Stimulated activated CD4-positive, alpha-beta T cell treated with anti-CD3 and anti-CD28 coated beads, TNF-alpha, amount 100 ng/mL, for 1 hour (primary cell): ENCODE data around the gene CD101.

Experiments
- DNase-seq, 3 donors: peaks; one replicate each; pipeline ENCODE4 v3.0.0-alpha.2; 2020; ENCODE audit warnings: low read depth in 3 of 3, low spot score in 1 of 3

Gene CD101

DNA sequence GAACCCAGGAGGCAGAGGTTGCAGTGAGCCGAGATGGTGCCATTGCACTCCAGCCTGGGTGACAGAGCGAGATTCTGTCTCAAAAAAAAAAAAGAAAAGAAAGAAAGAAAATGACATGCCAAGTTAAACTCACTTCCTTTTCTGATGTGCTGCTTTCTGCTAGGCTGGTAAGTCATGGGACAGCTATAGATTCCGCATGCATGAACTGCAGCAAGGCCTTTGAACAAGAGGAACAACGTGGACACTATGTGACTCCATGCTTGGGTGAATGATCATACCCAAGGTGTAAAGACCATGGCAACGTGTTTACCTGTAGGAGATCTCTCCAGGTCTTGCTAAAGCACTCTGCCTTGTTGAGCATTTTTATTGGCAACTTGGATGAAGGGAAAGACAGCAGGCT, 48.3 kb downstream of the CD101 start:
- DNase-seq: no peak

DNA sequence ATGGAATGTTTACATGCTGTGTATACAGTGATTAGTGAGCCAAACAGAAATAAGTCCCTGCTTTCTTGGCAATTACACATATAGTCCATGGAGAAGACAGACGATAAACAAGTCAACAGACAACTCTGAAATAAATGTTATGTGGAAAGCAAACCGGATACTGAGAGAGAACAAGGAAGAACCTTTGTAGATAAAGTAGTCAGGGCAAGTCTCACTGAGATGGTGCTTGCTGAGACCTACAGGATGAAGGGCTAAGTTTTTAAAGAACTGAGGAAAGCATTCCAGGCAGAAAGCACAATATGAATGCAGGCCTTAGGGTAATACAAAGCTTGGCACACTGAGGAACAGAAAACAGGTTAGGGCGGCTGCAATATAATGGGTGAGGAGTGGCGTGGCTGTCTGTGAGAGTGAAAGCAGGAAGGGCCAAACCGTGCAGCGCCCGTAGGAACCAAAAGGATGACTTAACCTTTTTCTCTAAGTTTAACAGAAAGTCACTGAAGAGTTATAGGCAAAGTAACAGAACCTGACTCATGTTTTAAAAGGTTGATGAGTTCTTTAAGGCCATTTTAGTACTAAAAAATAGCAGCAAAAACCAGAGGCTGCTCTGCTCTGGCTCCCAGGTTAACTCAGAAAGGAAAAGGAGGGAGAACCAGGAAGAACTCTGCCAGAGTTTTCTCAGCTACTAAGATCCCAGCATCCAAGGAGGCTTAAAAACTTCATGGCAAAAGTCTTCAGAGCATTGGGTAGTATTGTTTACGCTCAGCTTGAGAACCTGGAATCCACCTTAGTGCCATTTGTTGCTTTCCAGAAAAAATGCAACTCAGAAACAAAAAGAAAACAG, 49.9 kb downstream of the CD101 start:
- no peak for DNase-seq

DNA sequence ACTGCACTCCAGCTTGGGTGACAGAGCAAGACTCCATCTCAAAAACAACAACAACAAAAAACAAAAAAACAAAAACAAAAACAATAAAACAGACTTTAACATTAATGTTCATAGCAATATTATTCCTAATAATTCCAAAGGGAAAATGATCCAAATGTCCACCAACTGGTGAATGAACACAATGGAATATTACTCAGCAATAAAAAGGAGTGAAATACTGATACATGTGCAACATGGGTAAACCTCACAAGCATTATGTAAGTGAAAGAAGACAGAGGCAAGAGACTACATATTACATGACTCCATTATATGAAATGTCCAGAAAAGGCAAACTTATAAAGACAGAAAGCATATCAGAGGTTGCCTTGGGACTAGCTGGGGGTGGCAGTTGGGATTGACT, 52.5 kb downstream of the CD101 start:
- DNase-seq: no peak

DNA sequence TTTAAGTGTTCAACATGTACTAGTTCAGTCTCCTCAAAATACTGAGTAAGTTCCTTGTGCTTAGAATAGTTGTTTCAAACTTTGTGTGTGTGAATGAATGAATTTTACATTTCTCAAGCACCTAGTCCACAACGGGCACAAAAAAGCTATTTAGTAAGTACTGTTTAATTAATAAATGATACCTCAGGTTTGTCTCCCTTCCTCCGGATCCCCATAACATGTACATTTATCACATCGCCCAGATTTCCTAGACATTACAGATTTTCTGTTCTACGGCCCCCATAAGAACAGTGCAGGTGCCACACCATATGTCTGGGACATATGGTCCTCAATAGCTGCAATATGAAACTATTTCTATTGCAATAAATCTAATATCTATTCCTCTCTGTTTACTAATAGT, 57.2 kb downstream of the CD101 start:
- DNase-seq: no peak

DNA sequence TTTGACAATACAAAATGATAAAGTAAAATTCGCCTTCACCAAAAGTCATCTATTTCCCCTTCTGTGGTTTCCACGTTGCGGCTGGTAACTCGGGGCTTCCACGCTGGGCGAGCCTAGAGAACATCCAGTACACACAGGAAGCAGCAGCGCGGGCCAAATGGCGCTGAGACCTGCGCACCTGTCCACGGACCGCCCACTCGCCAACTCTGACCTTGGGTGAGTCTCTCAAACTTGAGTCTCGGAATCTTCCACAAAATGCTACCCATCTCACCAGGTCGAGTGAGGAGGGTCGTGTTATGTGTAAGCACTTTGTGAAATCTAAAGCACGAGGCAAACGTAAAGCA, 57.7 kb downstream of the CD101 start:
- peak in 2 of 3 donors; percentile 27 to 30 for DNase-seq

DNA sequence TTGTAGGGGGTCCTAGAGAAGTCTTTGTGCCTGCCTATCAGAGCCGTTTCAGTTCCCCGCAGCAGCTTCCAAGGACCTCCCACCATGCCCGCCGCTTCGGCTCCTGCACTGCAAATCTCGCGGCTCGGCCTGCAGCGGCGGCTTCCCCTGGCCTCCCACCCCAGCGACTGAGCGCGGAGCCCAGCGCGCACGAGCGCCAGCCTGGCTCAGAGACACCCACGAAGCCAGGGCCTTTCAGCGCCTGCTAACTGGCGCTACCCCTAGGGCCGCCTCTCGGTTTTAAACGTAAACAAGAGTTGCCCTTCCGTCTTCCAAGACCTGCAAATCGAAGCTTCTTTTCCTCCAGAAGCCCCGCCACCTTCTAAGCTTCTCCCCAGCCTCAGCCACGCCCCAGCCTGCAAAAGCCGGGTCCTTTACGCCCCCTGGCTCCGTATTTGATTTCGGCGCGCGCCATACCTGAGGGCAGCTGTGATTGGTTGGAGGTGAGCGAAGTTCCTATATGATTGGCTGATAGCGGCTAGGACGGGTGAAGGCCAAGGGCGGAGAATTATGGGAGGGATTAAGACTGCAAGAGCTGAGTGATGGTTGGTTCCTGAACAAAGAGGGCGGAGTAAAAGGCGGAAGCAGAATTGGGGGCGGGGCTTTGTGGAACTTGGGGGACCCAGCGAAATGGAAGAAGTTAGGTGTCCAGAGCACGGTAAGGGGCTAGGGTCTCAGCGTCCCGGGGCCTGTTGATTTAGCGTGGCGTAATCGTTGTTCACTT, 58.3 kb downstream of the CD101 start, which contains the start of gene TTF2:
TSS of gene TTF2 (plus strand) at position 649 of the 763 bp plus-strand sequence. CDS start at position 670, 21 bp downstream.
- DNase-seq: peak; percentile 85 to 90 (median 88)

DNA sequence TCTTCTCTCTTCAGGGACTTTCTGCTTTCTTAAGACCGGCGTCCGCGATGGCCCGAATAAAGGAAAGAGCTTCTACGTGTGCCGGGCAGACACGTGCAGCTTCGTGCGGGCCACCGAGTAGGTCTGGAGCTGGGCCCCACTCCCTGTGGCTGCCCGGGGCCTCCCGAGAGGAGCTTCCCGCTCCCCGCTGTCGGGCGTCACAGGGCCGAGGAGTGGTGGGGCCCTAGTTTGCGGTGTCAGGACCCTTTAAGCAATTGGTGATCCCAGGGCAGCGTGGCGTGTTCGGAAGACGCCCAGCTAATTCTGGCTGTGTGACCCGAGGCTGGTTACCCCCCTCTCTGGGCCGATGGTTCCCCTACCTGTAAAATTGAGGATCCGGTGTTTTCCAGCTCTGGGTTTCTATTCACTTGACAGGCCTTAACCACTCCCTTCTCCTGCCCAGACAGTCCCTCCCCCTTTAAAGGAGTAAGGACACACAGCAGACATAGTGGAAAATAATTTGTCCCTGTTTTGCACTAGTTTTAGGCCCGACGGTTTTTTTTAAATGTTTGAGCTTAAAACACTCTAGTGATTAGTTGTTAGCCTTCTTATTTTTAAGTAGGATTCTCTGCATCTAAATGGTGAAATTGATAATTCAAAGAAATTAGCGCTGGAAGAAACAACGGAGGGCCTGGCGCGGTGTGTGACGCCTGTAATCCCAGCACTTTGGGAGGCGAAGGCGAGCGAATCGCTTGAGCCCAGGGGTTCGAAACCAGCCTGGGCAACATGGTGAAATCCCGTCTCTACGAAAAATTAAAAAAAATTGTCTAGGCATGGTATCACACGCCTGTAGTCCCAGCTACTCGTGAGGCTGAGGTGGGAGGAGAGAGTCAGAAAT, 59.1 kb downstream of the CD101 start:
- no peak for DNase-seq

DNA sequence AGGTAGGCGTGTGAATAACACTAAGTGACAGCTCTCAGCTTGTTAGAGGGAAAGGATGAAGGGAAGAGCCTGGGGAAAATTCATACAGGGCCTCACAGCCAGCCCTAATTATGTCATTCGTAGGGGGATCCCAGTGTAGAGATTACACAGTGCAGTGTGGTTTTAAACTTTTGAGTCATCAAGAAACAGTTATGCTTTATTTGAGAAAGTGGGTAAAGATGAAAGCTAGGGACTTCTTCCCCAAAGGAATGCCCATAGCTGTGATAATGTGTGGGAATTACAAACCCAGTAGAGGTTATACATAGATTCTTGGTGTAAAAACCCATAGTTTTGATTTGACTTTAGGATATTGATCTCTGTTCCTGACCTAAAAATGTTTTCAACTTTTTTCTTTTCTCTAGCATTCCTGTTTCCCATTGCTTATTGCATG, 60.4 kb downstream of the CD101 start:
- no peak for DNase-seq

DNA sequence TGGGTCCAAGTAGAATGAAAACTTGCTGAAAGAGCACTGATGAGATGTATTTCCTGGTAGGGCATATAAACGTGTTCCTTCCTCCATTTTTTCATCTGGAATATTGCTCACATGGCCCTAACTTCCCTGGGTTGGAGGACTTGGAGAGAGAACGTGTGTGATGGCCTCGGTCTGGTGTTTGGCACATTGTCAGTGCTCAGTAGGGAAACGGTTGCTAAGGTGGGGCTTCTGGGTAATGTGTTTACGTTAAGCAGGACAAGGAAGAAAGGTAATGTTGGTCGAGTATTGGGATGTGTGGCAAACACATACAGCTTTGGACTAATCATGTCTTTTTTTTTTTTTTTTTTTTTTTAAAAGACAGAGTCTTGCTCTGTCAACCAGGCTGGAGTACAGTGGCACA, 64.8 kb downstream of the CD101 start:
- no peak for DNase-seq

DNA sequence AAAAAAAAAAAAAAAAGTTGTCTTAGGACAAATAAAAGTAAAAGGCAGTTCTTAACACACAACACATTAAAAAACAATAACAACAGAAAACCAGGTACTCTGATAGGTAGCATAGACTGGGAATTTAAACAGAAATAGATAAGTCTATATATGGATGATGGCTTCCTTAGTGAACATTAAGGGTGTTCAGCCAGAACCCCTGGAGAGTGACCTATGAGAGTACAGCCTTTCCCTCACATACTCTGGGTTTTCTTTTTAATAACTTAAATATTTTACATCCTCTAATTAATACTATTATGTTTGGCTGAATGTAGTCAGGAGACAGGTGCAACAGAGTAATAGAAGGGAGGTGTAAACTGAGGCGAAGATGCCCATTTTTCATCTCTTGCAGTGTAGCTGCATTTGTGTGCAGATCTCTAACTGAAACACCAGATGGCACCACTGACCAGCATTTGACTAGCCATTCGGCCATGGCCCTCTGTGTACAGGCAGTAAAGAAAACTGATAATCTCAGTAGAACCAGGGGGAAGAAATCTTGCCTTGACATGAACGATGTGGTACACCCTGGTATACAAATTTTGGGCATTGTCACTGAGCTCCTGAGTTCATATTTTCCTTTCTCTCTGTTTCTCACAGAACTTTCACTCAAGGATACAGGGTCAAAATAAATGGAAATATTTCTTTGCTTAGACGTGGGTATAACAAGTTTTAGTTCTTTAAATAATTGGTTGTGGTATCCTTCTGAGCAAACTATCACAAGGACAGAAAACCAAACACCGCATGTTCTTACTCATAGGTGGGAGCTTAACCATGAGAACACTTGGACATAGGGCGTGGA, 66.2 kb downstream of the CD101 start:
- no peak for DNase-seq

DNA sequence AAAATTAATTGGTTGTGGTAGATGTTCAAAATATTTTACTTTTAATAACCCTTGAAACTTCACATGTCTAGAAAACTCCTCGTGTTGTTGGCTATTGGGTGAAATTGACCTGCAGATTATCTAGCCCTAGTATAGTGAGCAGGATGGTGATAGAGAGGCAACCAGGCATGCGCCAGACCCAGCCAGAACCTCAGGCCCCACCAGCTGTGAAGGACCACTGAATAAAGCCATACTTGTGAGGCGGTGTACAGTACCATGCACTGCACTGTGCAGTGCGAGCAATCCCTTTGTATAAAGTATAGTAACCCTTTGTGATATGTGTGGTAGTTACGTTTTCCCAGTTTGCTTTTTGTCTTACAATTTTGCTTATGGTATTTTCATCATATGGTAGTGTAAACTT, 67.0 kb downstream of the CD101 start:
- no peak for DNase-seq

DNA sequence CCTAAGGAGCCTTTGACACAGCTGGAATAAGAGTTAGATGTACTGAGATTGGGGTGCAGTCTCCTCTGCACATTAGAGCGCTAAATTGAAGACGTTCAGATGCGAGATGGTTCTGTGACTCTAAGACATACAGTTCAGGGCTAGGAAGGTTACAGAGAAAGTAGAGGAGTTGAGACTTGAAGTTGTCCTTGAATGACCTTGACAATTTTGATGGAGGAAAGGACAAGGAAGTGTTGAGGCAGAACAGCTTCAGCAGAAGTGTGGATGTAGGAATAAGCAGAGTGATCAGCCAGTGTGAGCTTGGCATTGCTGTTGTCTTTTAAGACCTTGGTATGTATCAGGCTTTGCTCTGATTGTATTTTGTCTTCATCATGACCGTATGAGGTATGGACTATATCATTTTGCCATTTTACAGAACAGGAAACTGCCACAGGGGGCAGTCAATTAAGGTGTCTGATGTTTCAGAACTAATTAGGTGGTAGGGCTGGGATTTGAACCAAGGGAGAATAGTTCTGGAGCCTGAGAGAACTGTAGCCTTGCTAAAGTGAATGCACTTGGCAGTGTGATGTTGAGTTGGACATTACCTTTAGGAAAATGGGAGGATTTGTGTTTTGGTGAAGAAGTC, 67.8 kb downstream of the CD101 start:
- DNase-seq: no peak

DNA sequence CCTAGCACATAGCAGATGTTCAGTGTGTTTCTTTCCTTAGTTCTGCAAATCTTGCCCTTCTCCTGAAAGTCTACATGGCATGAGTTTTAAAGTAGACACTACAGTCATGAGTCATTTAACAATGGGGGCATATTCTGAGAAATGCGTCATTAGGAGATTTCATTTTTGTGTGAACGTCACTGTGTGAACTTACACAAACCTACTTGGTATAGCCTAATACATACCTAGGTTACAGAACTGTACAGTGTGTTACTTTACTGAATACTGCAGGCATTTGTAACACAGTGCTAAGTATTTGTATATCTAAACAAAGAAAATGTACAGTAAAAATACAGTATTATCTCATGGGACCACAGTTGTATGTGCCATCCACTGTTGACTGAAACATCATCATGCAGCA, 68.6 kb downstream of the CD101 start:
- DNase-seq: no peak

DNA sequence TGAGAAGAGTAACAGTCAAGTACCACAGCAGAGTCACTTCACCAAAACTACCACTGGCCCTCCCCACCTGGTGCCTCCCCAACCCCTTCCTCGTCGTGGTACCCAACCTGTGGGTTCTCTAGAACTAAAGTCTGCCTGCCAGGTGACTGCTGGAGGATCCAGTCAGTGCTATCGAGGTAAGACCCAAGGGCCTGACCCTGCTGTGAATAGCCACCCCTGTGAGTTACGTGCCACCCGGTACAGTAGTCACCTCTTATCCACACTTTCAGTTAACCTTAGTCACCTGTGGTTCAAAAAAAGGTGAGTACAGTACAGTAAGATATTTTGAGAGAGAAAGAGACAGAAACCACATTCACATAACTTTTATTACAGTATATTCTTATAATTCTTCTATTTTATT, 75.1 kb downstream of the CD101 start:
- DNase-seq: no peak

DNA sequence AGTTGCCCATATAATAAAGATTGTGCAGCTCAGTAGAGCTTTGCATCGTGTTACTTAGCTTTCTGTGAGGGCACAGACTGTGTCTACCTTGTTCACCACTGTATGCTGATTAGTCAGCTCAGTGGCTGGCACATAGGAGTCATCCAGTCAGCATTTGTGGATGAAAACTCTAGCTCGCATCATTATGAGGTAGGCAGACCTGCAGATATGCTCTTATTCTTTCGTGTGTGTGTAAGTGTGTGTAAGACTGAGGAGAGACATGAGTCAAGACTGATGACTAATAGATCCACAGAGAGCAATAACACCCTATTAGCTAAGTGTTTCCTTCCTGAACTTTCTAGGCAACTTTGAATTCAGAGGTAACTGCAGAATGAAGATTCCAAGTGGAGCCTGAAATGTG, 75.7 kb downstream of the CD101 start:
- no peak for DNase-seq

DNA sequence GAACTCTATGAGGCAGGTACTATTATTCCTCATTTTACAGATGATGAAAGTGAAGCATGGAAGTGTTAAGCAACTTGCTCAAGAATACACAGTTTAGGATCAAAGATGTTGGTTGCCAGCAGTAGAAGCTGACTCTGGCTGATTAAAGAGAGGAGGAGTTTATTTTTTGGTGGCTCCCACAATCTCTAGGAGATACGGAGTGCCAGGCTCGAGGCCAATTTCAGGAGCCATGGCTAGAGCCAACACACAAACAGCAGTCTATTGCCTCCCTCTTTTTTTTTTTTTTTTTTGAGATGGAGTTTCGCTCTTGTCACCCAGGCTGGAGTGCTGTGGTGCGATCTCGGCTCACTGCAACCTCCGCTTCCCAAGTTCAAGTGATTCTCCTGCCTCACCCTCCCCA, 78.2 kb downstream of the CD101 start:
- no peak for DNase-seq

DNA sequence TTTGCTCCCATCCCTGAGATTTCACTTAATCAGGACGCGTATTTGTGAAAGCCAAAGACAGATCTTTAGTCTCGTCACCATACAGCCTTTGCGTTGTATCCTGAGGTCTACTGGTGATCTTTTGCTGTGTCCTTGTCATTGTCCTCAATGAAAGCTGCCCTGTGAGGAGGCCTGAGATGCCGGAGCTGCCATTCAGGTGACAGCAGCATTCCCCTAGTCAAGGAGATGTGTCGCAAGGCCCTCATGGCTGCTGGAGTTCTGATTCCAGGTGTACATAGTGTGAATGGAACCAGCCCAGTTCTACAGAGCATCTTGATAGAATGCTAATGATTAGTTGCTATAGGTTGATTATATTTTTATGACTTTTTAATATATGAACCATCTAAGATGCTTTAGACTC, 82.7 kb downstream of the CD101 start:
- DNase-seq: no peak
